HG03064 (cell line): ENCODE measurements around the gene BID.

Experiments used
- ATAC-seq: cut with Tn5 transposase; IDR thresholded peaks from one replicate; pipeline ENCODE4 v1.9.1; 2021; ENCODE audit warnings: low read depth; ENCODE audit not compliant: unreplicated experiment

Gene BID

DNA sequence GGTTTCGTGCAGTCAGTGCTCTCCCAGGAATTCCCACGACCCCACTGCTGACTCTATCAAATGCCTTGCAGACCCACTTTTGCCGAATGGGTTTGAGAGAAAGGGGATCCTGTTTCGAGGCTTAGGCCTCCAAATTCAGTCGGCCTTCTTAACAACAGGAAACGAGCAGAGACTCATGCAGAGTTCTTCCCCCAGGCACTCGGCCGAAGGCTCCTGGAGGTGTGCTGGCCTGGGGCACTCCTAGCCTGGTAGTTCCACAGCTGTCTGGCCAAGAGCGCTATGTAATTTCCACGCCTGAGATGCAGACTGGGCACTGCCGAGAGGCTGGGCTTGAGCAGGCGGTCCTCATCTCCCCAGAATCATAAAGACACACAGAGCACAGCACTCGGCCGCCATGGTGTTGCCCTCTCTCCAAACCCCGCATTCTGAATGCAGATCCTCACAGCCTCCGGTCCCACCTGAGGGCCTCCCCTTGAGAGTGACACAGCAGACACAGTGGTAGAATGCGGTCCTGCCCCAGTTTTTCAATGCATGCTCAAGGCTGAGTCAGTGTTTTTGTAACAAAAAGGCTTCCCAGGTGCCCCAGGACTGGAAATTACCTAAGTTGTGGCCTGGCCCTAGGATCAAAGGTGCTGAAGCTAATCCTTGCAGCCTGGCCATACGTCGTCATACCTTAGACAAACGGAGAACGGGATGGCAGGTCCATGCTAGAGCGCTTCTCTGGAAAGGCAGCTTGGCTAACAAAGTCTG, 30.2 kb upstream of the BID start:
- no peak for ATAC-seq

DNA sequence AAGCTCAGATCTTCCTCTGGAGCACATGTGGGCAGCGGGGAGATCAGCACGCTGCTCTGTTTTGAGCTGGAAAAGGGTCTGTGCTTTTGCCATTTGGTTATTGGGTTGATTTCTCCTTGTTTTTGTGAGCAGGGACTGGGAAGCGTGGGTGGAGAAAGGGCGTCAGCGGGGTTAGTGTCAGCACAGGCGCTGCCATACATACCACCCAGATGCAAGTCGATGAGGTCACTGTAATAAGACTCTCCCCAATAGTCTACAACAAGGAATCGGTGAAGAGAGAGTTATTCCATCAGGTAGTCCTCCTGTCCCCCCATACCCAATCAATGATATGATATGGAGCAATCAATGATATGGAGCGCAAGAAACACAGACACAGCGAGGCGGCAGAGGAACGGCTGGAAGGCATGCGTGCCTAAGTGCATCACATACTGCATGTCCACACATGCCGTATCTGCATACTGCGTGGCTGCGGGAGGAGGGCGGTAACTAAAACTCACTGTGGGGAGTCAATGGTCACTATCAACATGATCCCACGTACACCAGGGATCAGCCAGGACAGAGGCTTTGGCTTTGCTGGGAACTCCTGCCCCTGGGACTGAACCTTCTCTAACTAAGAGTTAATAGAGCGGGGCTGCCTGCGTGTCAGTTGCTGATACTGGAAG, 29.5 kb upstream of the BID start:
- ATAC-seq, result no peak

DNA sequence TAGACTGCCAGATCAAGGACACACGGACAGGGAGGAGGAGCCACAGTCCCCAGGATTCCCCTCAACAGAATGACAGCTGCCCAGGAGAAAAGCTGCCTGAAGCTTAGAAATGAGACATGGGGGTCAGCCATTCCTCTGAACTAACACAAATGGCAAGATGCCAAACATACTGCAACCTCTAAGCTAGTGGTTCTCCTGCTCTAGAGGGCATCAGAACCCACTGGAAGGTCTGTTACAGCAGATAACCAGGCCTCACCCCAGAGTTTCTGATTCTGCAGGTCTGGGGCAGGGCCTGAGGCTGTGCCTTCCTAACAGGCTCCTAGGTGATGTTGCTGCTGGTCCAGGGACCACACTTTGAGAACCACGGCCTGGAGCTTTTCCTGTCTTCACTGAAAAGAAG, 28.6 kb upstream of the BID start:
- ATAC-seq, result no peak

DNA sequence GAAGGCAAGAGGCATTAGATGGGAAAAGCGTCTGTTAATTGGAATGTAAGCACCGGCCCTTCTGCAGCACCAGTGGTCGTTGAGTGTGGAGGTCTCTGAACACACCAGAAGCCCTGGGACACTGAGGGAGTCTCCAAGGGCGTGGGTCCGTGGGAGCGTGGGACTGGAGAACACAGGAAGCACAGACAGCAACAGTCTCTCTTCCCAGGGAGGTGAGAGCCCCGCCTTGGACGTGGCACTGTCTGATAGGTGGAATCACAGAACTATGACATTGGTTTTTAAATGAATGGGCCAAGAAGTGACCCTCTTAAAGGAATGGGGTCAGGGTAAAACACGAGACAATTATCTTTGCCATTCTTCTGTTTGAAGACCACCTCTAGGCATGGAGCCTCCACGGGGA, 28.1 kb upstream of the BID start:
- ATAC-seq, result no peak

DNA sequence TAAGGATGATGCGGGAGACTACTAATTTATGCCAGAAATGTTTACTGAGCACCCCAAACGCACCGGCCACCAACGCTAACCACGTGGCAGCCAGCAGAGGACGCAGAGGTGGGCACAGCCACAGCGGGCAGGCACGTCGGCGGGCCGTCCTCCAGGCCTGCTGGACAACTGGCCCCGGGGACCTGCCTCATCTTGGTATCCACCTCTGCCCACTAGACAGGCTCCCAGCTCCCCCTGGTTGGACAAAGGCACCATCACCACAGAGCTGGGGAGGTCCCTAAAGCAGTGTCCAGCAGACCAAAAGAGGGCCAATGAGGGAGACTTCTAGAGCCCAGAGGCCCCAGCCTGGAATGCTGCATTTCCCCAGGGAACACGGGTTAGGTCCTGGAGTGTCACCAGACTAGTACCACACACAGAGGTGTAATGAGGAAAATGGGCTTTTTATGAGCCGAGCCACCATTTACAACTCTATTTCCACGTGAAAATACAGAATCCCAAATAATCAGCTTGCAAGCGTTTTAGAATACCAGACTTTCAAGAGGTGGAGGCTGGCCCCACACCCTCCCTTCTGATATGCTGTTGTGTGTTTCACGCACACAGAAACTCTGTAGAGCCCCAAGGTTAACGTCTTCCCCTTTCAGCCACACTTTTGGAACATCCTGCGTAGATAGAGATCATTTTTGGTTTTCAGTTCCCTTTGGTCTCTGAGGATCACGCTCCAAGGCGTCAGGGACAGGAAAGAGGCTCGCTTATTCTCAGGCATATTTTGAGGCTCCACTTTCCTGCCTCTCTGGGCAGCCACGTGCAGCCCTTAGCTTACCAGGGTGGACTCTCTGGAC, 23.7 kb upstream of the BID start:
- no peak for ATAC-seq

DNA sequence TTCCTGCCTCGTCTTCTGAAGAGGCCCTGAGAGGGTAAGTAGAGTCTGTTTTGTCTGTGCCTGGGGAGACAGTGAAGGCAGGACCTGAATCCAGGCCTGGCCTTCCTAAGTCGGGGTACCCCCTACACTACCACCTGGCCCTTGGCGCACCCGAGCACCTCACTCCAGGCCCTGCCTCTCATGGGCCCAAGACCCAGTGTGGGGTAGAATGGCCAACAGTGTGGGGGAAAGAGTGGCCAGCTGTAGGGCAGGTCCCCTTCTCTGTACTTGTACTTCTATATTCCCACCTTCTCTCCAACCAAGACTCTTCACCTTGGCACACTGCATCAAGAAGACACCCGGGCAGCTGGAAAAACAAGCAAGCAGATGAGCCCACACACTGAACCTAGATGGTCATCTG, 22.4 kb upstream of the BID start:
- no peak for ATAC-seq

DNA sequence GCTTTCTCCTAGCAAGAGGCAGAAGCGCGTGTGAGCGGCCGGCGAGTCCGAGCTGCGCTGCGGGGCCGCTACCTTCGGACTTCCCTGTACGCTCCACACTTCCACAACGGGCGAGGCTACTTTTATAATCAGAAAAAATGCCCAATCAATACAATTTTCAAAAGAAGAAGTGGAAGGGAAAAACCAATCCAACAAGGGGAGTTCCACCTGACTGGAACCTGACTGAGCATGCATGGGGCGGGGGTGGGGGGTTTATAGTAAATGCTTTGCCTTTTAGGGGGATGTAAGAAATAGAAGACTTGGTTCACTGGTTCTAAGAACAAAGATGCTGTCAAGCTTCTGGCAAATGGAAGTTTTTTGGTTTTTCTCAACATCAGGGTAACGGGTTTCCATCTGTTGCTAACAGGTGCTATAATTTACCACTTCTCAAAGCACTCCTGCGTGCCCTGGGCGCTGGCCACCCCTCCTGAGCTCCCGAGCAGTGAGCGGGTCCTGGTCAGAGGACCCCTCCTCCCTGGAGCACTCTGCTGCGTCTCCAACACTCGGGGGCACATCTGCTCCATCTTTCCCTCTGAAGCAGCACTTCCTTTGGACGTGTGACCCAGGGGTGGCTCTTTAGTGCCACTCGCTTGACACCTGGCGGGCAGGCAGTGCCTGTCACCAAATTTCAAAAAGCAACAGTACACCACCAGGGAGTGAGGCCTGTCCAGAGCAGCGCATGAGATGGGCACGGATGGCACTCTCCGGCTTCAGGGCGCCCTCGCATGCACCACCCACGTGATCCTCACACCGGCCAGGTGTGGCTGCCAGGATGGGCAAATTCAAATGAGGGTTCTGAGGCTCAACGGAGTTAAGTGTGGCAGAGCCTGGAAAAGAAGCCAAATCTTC, 21.6 kb upstream of the BID start:
- ATAC-seq, result no peak

DNA sequence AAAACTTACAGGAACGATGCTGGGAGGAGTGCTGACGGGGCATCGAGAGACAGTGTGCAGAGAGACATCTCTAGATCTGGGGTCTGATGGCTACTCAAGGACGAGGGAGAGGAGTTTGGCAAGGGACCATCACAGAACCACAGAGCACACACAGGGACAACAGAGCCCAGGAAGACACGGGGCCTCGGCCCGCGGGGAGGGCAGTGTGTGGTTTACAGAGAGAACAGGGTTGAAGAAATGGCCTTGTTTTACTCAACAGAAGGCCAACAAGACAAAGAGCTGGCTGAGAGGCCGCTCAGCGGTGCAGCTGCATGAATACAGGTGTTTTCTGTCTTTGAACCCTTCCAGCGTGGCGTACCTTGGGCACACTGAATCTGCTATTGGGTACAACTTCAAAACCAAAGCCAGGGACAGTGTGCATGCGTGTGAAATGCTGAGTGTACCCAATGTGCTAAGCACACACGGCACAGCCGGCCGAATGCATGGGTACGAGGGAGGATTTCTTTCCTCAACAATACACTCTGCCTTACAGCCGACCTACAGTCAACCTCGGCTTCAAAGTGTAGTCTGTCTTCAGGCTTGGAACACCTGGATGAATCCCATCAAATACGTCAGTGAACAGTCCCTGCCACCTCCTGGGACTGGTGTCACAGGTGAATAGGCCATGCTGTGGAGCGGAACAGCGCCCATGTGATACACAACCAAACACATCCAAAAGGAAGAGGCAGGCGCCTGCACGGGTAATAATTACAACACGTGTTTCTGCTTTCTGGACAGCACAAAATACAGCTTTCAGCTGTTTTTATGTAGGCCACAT, 20.7 kb upstream of the BID start:
- no peak for ATAC-seq

DNA sequence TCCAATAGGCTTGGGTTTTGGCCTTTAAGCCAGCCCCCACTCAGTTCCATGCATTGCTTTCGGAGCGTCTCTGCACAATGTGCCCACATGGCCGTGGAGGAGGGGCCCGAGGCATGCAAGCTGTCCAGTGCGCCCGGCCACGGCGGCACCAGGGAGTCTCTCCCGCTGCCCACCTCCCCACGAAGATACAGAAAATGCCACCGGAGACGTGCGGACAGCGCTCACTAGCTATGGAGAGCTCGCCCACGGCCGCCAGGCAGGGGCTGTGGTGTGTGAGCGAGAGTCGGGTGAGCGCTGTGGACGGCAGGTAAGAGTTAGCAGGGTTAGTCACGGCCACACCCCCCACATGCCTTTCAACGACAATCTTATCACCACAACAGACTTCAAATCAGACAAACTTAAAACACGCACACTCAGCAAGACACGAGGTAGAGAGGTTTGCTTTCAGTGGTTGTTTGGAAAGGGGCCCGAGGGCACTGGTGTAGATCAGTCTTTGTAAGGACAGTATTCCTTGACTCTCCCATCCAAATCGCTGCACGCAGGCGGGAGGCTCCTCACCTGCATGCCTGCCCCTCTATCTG, 18.7 kb upstream of the BID start:
- ATAC-seq, result no peak

DNA sequence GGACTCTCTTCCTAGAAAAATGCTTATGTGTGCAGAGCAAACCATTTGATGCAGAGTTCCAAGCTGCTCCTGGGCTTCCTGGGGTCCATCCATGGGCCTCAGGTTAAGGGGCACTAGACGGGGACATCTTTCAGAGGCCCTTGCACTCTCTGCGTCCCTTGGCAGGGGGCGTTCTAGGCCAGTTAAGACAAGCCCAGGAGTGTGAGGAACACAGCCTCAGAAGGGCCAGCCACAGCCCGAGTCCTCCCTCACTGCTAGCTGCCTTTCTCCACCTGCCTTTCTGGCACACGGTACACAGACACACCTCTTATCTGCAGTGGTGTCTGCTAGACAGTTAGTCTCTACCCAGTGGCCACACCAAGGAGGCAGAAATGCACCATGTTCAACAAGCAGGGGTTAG, 18.0 kb upstream of the BID start:
- no peak for ATAC-seq

DNA sequence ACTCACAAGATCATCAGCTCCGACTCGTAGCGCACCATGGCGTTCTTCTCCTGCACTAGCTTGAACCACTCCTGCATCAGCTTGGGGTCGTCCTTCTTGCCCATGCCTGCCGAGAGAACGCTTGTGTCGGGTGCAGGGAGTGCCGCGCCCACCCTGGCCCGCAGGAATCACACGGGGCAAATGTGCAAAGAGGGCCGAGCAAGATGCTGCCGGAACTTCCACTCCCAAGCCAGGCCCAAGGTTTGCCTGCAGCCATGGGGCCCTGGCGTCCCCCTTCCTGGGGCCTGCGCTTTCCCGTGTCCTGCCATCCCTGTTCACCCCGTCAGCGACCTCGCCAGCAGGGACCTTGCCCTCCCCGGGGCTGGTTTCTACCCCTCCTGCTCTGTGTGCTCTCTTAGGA, 16.9 kb upstream of the BID start:
- no peak for ATAC-seq

DNA sequence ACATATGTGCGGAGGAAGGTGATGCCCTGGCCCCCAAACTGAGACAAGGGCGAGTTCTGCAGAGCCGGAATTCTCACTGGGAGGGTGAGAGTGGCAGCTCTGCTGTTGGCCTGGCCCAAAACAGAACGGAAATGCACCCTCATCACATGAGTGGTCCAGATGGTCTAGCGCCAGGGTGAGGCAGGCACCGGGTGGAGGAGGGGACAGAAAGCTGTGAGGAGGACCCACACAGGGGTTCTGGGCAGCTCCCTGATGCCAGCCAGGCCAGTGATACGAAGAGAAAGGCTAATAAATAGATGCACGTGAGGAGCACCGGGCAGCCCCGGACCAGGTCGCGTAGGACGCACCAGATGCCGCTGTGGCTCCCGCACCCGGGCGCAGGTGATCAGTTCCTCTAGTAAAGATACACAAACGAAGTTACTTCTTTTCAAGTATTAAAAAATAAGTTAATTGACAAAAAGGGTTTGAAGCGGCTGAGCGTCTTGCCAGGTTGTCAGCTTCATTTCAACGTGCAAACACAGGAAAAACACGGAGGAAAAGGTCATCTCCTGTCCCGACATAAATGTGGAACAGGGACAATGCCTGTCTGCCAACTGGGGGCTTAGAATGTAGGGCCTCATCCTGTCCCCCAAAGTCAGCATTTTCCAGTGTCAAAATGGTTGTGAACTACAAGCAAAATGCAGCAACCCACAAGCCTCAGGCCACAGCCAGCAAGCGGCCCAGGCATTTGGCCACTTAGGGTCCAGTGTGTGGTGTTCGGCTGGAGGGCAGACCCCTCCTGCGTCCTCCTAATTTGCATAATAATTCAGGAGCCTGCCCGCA, 15.3 kb upstream of the BID start:
- no peak for ATAC-seq

DNA sequence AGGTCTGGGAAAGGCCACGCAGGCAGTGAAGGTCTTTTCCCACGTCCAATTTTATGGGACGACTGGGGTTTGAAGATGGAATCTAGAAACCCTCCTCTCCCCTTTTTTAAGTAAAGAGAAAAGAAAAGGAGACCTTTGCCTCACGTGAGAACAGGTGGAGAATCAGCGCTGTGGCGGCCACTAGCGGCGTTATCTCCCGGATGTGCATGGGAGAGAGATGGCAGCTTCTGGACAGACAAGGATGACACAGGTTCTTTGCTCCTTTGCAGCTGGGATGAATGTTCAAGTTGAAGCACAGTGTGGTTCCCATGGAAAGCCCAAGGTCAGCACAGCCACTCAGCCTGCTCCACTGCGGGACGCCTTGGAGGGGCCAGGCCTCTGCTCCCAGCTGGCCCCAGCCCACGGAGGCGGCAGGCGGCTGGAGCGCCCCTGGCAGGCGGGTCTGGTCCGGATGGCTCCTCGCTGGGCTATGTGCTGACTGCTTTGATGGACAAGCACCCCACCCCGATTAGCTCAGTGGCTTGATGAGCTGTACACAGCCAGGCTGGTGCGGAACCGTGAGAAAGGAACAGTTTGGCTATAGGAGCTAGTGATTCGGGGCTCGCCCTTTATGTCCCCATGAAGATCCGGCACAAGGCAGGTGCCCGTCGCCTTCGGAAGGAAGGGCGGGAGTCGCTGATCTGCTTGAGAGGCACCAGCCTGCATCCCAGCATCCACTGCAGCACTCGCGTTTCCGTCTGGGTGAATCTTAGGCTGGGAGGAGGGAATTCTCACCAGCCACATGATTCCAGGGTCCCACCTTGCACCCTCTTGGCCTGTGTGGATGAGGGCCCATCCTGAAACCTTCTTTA, 14.5 kb upstream of the BID start:
- no peak for ATAC-seq

DNA sequence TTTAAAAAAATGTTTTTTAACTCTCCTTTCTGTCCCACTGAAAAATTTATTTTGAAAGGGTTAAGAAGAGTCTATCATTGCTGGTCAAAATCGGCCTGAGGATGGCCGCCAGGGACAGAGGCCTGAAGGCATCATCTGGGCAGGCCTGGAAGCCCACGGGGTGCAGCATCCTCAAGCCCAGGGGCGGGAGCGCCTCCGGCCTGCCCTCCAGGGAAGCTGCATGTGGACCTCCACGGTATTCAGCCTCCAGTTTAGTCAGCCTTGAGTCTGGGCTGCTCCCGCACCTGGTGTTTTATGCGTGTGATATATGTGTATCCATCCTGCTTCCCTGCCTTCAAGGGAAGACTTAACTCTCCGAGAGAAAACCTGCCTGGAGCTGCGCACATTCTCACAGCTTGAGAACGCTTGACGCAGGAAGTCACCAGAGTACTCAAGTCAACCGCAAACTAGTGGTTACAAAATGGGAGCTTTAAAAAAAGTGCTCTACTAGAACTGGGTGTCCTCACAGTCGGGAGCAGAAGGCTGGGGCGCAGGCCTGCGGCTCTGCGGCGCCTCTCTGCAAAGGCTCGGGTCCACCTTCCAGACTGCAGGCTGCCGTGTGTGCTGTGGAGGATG, 13.6 kb upstream of the BID start:
- ATAC-seq, result no peak

DNA sequence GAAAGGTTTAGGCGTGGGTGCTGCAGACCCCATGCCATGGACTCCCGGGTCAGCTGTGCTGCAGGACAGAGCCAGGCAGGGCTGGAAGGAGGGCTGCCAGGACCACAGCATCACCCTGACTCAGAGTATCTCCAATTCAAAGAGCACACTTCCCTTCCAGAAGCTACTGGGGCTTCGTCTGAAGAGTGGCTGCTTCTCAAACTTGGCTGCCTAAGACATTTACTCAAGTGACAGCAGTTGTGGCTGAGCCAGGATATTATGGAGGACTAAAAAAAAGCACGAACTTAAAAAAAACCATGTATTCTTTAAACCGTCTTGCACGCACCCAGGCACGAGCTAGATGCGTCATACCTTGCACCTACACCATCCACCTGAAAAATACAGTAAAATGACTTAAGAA, 13.0 kb upstream of the BID start:
- ATAC-seq, result no peak

DNA sequence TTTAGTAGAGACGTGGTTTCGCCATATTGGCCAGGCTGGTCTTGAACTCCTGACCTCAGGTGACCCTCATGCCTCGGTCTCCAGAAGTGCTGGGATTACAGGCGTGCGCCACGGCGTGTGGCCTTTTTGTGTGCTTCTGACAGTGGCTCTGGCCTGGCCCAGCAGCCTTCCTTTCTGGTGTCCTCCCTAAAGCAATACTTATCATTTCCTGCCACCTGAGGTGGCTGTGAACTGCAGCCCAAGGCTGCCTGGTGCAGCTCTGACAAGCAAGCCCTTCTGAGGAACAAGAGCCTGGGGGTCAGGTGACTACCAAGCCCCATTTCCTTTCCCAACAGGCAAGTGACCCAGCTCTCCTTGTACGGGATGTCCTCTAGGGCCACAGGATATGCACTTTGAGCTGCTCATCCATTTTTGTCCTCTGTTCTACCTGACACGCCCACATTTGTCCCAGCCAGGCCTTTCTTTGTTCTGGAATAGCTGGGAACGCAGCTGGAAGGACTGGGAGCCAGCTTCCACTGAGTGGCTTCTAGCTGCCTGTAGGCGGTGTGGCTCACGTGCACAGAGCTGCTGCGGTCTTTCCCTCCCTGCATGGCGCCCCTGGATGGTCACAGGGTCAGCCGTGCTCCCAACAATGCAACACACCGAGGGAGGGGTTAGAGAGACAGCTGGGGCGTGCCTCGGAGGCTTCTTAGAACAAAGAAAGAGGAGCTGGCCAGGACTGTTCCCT, 12.3 kb upstream of the BID start:
- ATAC-seq, result no peak
